NK-92 treated with Interleukin-12 subunit alpha and Interleukin-12 subunit beta, amount 100 ng/mL, for 24 hours (cell line): ENCODE measurements around the gene DOCK3.
A peak's percentile ranks its signal among the peaks of the same experiment; 100 is the strongest.
"Not testable (repeated sequence)": the region's sequence is repeated elsewhere in the genome, so short reads cannot be mapped to it uniquely, and the experiment has no call there.

Experiments
- DNase-seq: peaks from one replicate; lab custom pipeline; 2025; lab: John Stamatoyannopoulos, UW

Gene DOCK3

DNA sequence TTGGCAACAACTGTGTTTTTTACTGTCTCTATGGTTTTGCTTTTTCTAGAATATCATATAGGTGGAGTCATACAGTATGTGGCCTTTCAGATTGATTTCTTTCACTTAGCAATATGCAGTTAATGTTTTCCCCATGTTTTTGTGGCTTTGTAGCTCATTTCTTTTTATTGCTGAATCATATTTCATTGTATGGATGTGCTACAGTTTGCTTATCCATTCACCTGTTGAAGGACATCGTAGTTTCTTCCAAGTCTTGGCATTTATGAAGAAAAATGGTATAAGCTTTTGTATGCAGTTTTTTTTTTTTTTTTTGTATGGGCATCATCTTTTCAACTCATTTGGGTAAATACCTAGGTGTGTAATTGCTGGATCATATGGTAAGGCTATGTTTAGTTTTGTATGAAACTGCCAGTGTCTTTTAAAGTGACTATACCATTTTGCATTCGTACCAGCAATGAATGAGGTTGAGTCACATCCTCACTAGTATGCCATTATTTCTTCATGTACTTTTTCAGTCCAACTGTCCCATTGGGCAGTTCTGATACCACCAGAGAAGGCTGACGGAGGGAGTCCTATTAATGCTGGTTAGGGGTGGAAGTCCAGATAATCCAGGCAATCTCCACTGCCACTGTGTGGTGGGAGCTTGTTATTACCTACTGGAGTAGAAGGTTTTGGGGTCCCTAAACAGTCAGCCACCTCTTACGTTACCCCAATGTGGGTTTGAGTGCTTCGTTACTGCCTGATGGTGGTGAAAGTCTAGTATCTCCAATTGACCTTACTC, 210.5 kb downstream of the DOCK3 start:
- DNase-seq, result no peak

GRCh38 chr3:50890688-50891344, 216.1 kb downstream of the DOCK3 start:
- DNase-seq, result no peak

- not testable (repeated sequence) for DNase-seq
Observed at GRCh38 chr3:50901097-50901496, 226.4 kb downstream of the DOCK3 start.

GRCh38 chr3:50912746-50913145, 238.0 kb downstream of the DOCK3 start:
- no peak for DNase-seq

- no peak for DNase-seq
Observed at GRCh38 chr3:50913260-50913659, 238.5 kb downstream of the DOCK3 start.

GRCh38 chr3:50922071-50922470, 247.3 kb downstream of the DOCK3 start:
- not testable (repeated sequence) for DNase-seq

DNA sequence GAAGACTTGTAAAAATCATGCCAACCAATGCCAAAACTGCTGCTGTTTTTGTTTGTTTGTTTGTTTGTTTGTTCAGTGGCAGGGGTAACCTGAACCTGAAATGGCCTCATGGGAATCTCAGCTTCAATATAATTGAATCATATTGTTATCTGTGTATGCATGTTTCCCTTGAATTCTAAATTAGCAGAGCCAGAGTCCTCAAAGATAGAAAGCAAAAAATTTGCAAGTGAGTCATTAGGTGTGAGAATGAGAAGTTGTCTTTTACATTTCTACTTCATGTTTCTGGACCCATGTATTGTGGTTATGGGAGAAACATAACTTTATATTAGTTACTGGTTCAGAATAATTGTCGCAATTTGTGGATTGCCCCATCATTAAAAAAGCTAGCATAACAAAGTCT, 249.2 kb downstream of the DOCK3 start:
- DNase-seq, result no peak

GRCh38 chr3:50924638-50925037, 249.9 kb downstream of the DOCK3 start:
- no peak for DNase-seq

DNA sequence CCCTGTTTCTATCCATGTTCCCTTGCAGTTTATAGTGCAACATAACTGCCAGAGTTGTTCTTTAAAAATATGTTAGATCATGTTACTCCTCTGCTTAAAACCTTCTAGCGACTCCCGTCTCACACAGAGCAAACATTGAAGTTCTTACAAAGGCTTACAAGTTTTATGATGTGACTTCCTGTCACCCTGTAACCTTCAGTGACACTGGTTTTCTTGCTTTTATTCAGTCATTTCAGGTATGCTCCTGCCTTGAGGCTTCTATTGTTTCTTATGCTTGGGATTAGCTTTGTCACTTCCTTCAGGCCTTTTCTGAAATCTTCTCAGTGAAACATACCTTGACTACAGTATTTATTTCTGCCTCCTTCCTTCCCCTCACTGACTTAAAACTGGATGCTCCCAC, 252.1 kb downstream of the DOCK3 start:
- no peak for DNase-seq

DNA sequence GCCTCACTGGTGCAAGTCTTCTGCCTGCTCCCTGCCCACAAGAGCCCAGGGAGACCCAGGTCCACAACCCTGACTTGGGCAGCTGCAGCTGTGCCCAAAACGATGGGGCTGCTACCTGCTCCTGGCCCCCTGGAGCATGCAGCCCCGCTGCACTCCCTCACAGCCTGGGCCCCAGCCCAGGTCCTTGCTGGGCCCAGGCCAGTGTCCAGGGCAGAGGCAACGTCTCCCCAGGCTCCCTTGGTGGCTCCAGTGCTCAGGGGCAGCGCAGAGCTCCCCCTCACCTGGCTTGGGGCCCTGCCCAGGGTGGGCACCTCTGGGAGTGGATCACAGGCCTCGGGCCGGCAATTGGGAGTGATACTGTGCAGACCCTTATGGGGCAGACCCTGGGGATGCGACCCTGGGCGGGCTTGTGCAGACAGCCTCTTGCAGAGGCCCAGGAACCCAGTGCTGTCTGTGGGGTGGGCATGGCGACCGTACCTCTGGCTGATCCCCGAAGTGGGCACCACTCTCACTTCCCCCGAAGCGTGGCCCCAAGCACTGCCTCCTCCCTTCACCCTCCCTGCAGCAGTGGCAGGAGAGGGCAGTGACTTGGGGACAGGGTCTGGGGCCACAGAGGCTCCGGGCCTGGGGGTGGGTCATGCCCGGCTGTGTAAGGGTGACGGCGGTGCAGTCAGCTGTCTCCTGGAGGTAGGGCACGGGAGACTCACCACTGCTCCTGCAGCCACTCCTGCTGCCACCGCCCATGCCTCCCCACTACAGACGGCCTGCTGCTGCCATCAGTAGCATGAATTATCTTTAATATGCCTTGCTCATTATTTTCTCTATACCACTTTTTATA, 255.9 kb downstream of the DOCK3 start:
- DNase-seq, result no peak

DNA sequence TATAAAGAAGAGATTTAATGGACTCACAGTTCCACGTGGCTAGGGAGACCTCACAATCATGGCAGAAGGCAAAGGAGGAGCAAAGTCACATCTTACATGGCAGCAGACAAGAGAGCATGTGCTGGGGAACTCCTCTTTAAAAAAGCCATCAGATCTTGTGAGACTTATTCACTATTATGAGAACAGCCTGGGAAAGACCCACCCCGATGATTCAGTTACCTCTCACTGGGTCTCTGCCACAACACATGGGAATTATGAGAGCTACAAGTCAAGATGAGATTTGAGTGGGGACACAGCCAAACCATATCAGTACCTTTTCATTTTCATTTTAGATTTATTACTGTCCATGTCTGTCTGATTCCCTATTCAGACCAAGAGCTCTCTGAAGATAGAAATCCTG, 258.2 kb downstream of the DOCK3 start:
- DNase-seq, result not testable (repeated sequence)

GRCh38 chr3:50936389-50936788, 261.7 kb downstream of the DOCK3 start:
- DNase-seq, result no peak

GRCh38 chr3:50947419-50947818, 272.7 kb downstream of the DOCK3 start:
- DNase-seq, result no peak

GRCh38 chr3:50950591-50950990, 275.9 kb downstream of the DOCK3 start:
- no peak for DNase-seq

GRCh38 chr3:50953825-50954414, 279.2 kb downstream of the DOCK3 start:
- no peak for DNase-seq

DNA sequence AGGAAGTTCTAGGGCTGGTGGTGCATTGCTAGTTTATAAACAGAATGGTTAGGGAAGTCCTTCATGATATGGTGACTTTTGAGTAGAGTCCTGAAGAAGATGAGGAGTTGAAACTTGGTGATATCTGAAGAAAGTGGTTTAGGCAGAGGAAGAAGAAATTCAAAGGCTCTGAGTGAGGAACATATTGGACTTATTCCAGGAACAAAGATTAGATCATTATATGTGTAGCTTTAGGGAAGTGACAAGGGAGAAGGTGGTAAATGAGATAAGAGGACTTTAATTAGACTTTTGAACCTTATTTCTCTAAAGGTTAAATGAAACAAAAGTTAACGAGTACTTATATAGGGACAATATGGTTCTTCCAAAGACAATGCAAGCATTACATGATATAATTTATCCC, 286.7 kb downstream of the DOCK3 start:
- DNase-seq, result no peak

- peak; percentile 7 for DNase-seq
Observed at GRCh38 chr3:50971487-50971924, 296.8 kb downstream of the DOCK3 start.

DNA sequence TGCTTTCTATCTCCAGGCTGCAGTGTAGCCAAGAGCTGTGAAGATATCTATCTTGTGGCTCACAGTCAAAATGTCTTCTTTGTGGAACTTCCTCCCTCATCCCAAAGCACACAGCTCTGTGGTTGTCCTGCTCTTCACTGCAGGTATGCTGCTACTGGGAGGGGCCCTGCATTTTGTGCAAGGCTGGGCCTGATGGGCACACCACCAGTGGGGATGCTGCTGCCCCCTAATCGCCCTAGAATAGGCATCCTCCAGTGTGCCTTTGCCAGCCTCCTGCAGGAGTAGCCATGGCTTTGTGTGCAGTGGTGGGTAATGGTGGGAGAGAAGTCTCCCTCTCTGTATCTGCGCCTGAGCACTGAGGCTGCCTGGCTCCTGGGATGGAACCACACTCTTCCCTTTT, 297.3 kb downstream of the DOCK3 start:
- DNase-seq, result no peak

GRCh38 chr3:50978586-50978985, 303.9 kb downstream of the DOCK3 start:
- not testable (repeated sequence) for DNase-seq

GRCh38 chr3:50978991-50979667, 304.4 kb downstream of the DOCK3 start:
- no peak for DNase-seq

DNA sequence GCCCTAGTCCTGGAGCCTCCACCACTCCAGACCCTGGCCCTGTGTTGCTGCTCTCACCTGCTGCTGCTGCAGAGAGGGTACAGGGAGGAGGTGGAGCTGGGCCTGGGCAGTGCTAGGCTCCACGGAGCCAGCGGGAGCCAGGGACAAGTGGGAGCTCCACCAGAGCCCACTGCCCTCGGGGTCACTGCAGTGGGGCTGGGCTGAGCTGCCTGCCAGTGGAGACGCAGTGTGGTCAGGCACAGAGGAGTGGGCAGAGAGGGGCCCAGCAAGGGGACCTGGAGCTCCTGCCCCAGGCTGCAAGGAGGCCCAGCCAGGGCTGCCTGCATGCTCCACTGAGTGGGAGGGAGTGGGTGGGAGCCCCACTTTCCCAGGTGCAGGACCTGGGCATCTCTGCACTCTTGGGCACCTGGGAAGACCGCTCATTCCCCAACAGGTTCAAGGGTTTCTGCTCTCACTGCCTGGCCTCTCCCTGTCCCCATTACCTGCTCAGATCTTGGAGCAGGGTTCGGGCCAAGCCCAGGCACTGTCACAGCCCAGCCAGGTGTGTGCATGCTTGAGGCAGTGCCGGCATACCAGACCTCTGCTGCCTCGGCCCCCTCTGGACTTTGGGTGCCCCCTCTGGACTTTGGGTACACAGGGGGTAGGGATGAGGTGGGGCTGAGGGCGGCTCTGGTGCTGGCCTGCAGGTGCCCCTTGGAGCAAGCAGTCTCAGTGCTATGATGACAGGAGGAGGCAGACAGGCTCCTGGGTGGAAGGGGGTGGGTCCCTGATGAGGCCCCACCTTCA, 308.0 kb downstream of the DOCK3 start:
- DNase-seq, result no peak
